Measurements from ENCODE around the gene CFAP46.

DNA sequence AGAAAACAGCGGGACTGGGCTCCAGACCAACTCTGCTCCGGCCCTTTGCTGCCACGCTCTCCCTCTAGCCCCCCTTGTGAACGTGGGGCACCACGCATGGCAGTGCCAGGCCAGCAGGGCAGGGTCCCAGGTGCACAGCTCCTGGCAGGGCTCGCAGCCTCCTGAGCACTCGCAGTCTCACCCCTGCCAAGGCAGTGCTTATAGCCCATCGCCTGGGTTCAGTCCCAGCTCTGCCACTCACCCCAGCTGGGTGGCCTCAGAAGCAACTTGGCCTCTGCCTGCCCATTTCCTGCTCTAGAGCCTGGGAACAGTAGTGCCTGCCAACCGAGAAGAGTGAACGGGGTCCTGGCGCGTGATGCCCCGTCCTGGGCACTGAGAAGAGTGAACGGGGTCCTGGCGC lies 36.3 kb downstream of the CFAP46 start:
- TF ChIP-seq, protein P1, sequence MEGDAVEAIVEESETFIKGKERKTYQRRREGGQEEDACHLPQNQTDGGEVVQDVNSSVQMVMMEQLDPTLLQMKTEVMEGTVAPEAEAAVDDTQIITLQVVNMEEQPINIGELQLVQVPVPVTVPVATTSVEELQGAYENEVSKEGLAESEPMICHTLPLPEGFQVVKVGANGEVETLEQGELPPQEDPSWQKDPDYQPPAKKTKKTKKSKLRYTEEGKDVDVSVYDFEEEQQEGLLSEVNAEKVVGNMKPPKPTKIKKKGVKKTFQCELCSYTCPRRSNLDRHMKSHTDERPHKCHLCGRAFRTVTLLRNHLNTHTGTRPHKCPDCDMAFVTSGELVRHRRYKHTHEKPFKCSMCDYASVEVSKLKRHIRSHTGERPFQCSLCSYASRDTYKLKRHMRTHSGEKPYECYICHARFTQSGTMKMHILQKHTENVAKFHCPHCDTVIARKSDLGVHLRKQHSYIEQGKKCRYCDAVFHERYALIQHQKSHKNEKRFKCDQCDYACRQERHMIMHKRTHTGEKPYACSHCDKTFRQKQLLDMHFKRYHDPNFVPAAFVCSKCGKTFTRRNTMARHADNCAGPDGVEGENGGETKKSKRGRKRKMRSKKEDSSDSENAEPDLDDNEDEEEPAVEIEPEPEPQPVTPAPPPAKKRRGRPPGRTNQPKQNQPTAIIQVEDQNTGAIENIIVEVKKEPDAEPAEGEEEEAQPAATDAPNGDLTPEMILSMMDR (IDR thresholded peaks at IDR 0.05): no peak
- TF ChIP-seq EZH2 (IDR thresholded peaks at IDR 0.05; ENCODE audit: borderline replicate concordance, insufficient read depth, low read depth, low read length, poor library complexity, severe bottlenecking): no peak
